ENCODE measurements around the gene CNNM4.
A peak's percentile ranks its signal among the peaks of the same experiment; 100 is the strongest.
"Not testable (repeated sequence)": the region's sequence is repeated elsewhere in the genome, so short reads cannot be mapped to it uniquely, and the experiment has no call there.

The CNNM4 gene

GRCh38 chr2:96802721-96803120, 42.0 kb downstream of the CNNM4 start:
- H3K27ac ChIP-seq (ENCODE audit: low read depth, low read length) = no peak overlapping the region
- H3K9ac ChIP-seq (ENCODE audit: low read length) = no peak overlapping the region
- H3K4me3 ChIP-seq (ENCODE audit: insufficient read depth, low read length, poor library complexity, severe bottlenecking) = no peak overlapping the region
- H3K79me2 ChIP-seq (ENCODE audit: insufficient read depth, low read length) = no peaks in the 10 kb centered on the region
- TF ChIP-seq CTCF (IDR thresholded peaks at IDR 0.05; ENCODE audit: insufficient read depth, low read length, poor library complexity, severe bottlenecking) (no peak), EZH2phosphoT487 (conservative IDR thresholded peaks at IDR 0.05; ENCODE audit: low read length) (no peak)
- no peaks in the 10 kb centered on the region for H4K20me1 ChIP-seq (ENCODE audit: low read depth, low read length)
- H3F3A ChIP-seq (ENCODE audit: insufficient read depth) = peaks cover 5% of the 10 kb centered on the region; the same call in 1 of the 2 replicates
- no peaks in the 10 kb centered on the region for H3K27me3 ChIP-seq (ENCODE audit: low read length)
- no peaks in the 10 kb centered on the region for H3K9me3 ChIP-seq (ENCODE audit: insufficient read depth, low read length)
- H3K36me3 ChIP-seq (ENCODE audit: low read length) = no peaks in the 10 kb centered on the region
- H3K4me2 ChIP-seq (ENCODE audit: low read depth, low read length, poor library complexity, severe bottlenecking) = no peak overlapping the region
- H2AFZ ChIP-seq (ENCODE audit: low read depth, low read length, severe bottlenecking) = no peak overlapping the region
- no peaks in the 10 kb centered on the region for H3K9me2 ChIP-seq (replicated peaks; ENCODE audit: insufficient read depth, low read length)

- no peaks in the 10 kb centered on the region for H3K36me3 ChIP-seq (ENCODE audit: low read length)
- H3K27me3 ChIP-seq (ENCODE audit: low read length) = no peaks in the 10 kb centered on the region
- H3K4me2 ChIP-seq (ENCODE audit: low read depth, low read length, poor library complexity, severe bottlenecking) = no peak overlapping the region
- no peaks in the 10 kb centered on the region for H3K9me3 ChIP-seq (ENCODE audit: insufficient read depth, low read length)
- H3K9me2 ChIP-seq (replicated peaks; ENCODE audit: insufficient read depth, low read length) = no peaks in the 10 kb centered on the region
- H3K4me3 ChIP-seq (ENCODE audit: insufficient read depth, low read length, poor library complexity, severe bottlenecking) = no peak overlapping the region
- H4K20me1 ChIP-seq (ENCODE audit: low read depth, low read length) = no peaks in the 10 kb centered on the region
- peaks cover 5% of the 10 kb centered on the region; the same call in 1 of the 2 replicates for H3F3A ChIP-seq (ENCODE audit: insufficient read depth)
- no peak overlapping the region for H3K27ac ChIP-seq (ENCODE audit: low read depth, low read length)
- no peak overlapping the region for H3K9ac ChIP-seq (ENCODE audit: low read length)
- TF ChIP-seq CTCF (IDR thresholded peaks at IDR 0.05; ENCODE audit: insufficient read depth, low read length, poor library complexity, severe bottlenecking) (no peak), EZH2phosphoT487 (conservative IDR thresholded peaks at IDR 0.05; ENCODE audit: low read length) (no peak)
- H2AFZ ChIP-seq (ENCODE audit: low read depth, low read length, severe bottlenecking) = no peak overlapping the region
- H3K79me2 ChIP-seq (ENCODE audit: insufficient read depth, low read length) = no peaks in the 10 kb centered on the region
Observed at GRCh38 chr2:96804986-96805385, 44.3 kb downstream of the CNNM4 start.

- H3K36me3 ChIP-seq (ENCODE audit: low read length); H3K79me2 ChIP-seq (ENCODE audit: insufficient read depth, low read length); H3K4me3 ChIP-seq (ENCODE audit: insufficient read depth, low read length, poor library complexity, severe bottlenecking); H3K27me3 ChIP-seq (ENCODE audit: low read length); H3F3A ChIP-seq (ENCODE audit: insufficient read depth); H4K20me1 ChIP-seq (ENCODE audit: low read depth, low read length); H3K9me2 ChIP-seq (replicated peaks; ENCODE audit: insufficient read depth, low read length); H3K9ac ChIP-seq (ENCODE audit: low read length); H3K9me3 ChIP-seq (ENCODE audit: insufficient read depth, low read length): not testable (repeated sequence)
- peak overlapping the region; percentile 61; the same call in 1 of the 2 replicates for H3K27ac ChIP-seq (ENCODE audit: low read depth, low read length)
- H3K4me2 ChIP-seq (ENCODE audit: low read depth, low read length, poor library complexity, severe bottlenecking) = peak overlapping the region; percentile 75
- peak overlapping the region; percentile 94 for H2AFZ ChIP-seq (ENCODE audit: low read depth, low read length, severe bottlenecking)
Observed at GRCh38 chr2:96805946-96806345, 45.2 kb downstream of the CNNM4 start.

- no peaks in the 10 kb centered on the region for H3K9me3 ChIP-seq (ENCODE audit: insufficient read depth, low read length)
- peak overlapping the region; percentile 61 for H3K27ac ChIP-seq (ENCODE audit: low read depth, low read length)
- no peak overlapping the region for H3K4me3 ChIP-seq (ENCODE audit: insufficient read depth, low read length, poor library complexity, severe bottlenecking)
- peak overlapping the region; percentile 75 for H3K4me2 ChIP-seq (ENCODE audit: low read depth, low read length, poor library complexity, severe bottlenecking)
- no peaks in the 10 kb centered on the region for H3K9me2 ChIP-seq (replicated peaks; ENCODE audit: insufficient read depth, low read length)
- H3K36me3 ChIP-seq (ENCODE audit: low read length) = no peaks in the 10 kb centered on the region
- H4K20me1 ChIP-seq (ENCODE audit: low read depth, low read length) = no peaks in the 10 kb centered on the region
- H2AFZ ChIP-seq (ENCODE audit: low read depth, low read length, severe bottlenecking) = peak overlapping the region; percentile 94
- H3K79me2 ChIP-seq (ENCODE audit: insufficient read depth, low read length) = no peaks in the 10 kb centered on the region
- H3K27me3 ChIP-seq (ENCODE audit: low read length) = no peaks in the 10 kb centered on the region
- H3F3A ChIP-seq (ENCODE audit: insufficient read depth) = peaks cover 5% of the 10 kb centered on the region; the same call in 1 of the 2 replicates
- H3K9ac ChIP-seq (ENCODE audit: low read length) = peak overlapping the region; percentile 14; the same call in 1 of the 2 replicates
- TF ChIP-seq CTCF (IDR thresholded peaks at IDR 0.05; ENCODE audit: insufficient read depth, low read length, poor library complexity, severe bottlenecking) (no peak), EZH2phosphoT487 (conservative IDR thresholded peaks at IDR 0.05; ENCODE audit: low read length) (no peak)
Observed at GRCh38 chr2:96806468-96807126, 45.9 kb downstream of the CNNM4 start.

Data from SU-DHL-6 (cell line).